ENCODE data around the gene BRD7. TPM values are rescaled to one million over a fixed set of nuclear protein-coding genes. Genes with fewer than 3 reads are reported as not detected.

BRD7 gene
- total and polyA plus RNA-seq, 7 experiments from 2014 or later: 34.5 to 91.1 (median 84.4) TPM

GRCh38 chr16:50311891-50312501, 56.8 kb downstream of the BRD7 start:
- ChIA-PET CTCF (no interaction called here), POLR2A (interaction anchor here (1.8 kb wide), 1 partner anchor 46 kb away, joined by 5 read pairs; the partner anchor contains the start of gene ADCY7)
- Histone ChIP-seq H3K4me1 (ENCODE audit: control insufficient read depth in 2 of 2, insufficient read depth in 2 of 2, low read length in 2 of 2) (no peaks in the 10 kb centered on the region), H3K27me3 (ENCODE audit: control insufficient read depth in 2 of 2, insufficient read depth in 2 of 2, low read length in 2 of 2) (no peaks in the 10 kb centered on the region), H3K36me3 (ENCODE audit: control insufficient read depth in 2 of 3, insufficient read depth in 3 of 3, low read length in 3 of 3) (peaks cover 10 to 97% (median 10%) of the 10 kb centered on the region in 3 experiments), H3K4me3 (ENCODE audit: low read length) (no peak overlapping the region), H3K9me3 (ENCODE audit: control insufficient read depth in 2 of 3, low read length in 3 of 3) (no peaks in the 10 kb centered on the region), H3K27ac (ENCODE audit: low read depth, low read length) (no peak overlapping the region)
- Mint-ChIP-seq H3K4me1 (peaks cover 14 to 36% (median 19%) of the 10 kb centered on the region in 7 donors), H3K9me3 (no peaks in the 10 kb centered on the region), H3K27ac (peak overlapping the region; percentile 79 to 92 (median 87)), H3K36me3 (peaks cover 0 to 42% (median 8%) of the 10 kb centered on the region in 5 donors), H3K4me3 (peak overlapping the region in 2 of 10 donors; percentile 10 to 35), H3K27me3 (no peaks in the 10 kb centered on the region)
- intact Hi-C loops (cut with micrococcal nuclease): loop anchor here in 1 of 2 donors (2.0 kb wide), 1 partner anchor 287 kb away; the partner anchor contains the start of gene CNEP1R1
- no peak for ATAC-seq
- peak in 2 of 9 donors; percentile 4 to 19 for DNase-seq

- Histone ChIP-seq H3K9me3 (ENCODE audit: control insufficient read depth in 2 of 3, low read length in 3 of 3) (no peaks in the 10 kb centered on the region), H3K36me3 (ENCODE audit: control insufficient read depth in 2 of 3, insufficient read depth in 3 of 3, low read length in 3 of 3) (peaks cover 3 to 97% (median 3%) of the 10 kb centered on the region in 3 experiments), H3K4me3 (ENCODE audit: low read length) (no peak overlapping the region), H3K27ac (ENCODE audit: low read depth, low read length) (peak overlapping the region; percentile 39), H3K27me3 (ENCODE audit: control insufficient read depth in 2 of 2, insufficient read depth in 2 of 2, low read length in 2 of 2) (no peaks in the 10 kb centered on the region), H3K4me1 (ENCODE audit: control insufficient read depth in 2 of 2, insufficient read depth in 2 of 2, low read length in 2 of 2) (no peaks in the 10 kb centered on the region)
- Mint-ChIP-seq H3K27me3 (no peaks in the 10 kb centered on the region), H3K4me3 (no peak overlapping the region), H3K27ac (peak overlapping the region in 2 of 9 donors; percentile 82 to 88), H3K4me1 (peaks cover 14 to 36% (median 20%) of the 10 kb centered on the region in 7 donors), H3K36me3 (peaks cover 0 to 35% (median 12%) of the 10 kb centered on the region in 5 donors), H3K9me3 (no peaks in the 10 kb centered on the region)
- DNase-seq: no peak
- intact Hi-C loops (cut with micrococcal nuclease): no loop called here
- CTCF ChIA-PET: no interaction called here
- POLR2A ChIA-PET: interaction anchor here (0.8 kb wide), 1 partner anchor 43 kb away, joined by 3 read pairs; no protein-coding TSS in a partner anchor
- no peak for ATAC-seq
Observed at GRCh38 chr16:50311134-50311528, 57.7 kb downstream of the BRD7 start.

GRCh38 chr16:50310308-50311133, 58.3 kb downstream of the BRD7 start:
- no peak for ATAC-seq
- H3K27me3 ChIP-seq (ENCODE audit: control insufficient read depth in 2 of 2, insufficient read depth in 2 of 2, low read length in 2 of 2): no peaks in the 10 kb centered on the region
- no peaks in the 10 kb centered on the region for H3K9me3 ChIP-seq (ENCODE audit: control insufficient read depth in 2 of 3, low read length in 3 of 3)
- Mint-ChIP-seq H3K9me3 (no peaks in the 10 kb centered on the region), H3K4me1 (peaks cover 14 to 36% (median 20%) of the 10 kb centered on the region in 7 donors), H3K36me3 (peaks cover 0 to 34% (median 12%) of the 10 kb centered on the region in 5 donors), H3K27ac (peak overlapping the region; percentile 53 to 92 (median 78)), H3K4me3 (peak overlapping the region in 1 of 10 donors; percentile 31), H3K27me3 (no peaks in the 10 kb centered on the region)
- POLR2A ChIA-PET: interaction anchor here (0.7 to 0.8 kb wide), 2 partner anchors 12 to 42 kb away, joined by 3 to 4 read pairs; no protein-coding TSS in a partner anchor
- peak in 1 of 9 donors; percentile 5 for DNase-seq
- no peak overlapping the region for H3K4me3 ChIP-seq (ENCODE audit: low read length)
- no peaks in the 10 kb centered on the region for H3K4me1 ChIP-seq (ENCODE audit: control insufficient read depth in 2 of 2, insufficient read depth in 2 of 2, low read length in 2 of 2)
- peaks cover 3 to 97% (median 3%) of the 10 kb centered on the region in 3 experiments for H3K36me3 ChIP-seq (ENCODE audit: control insufficient read depth in 2 of 3, insufficient read depth in 3 of 3, low read length in 3 of 3)
- H3K27ac ChIP-seq (ENCODE audit: low read depth, low read length): peak overlapping the region; percentile 39
- CTCF ChIA-PET: interaction anchor here (0.5 to 0.6 kb wide), 2 partner anchors 10 to 32 kb away, joined by 4 read pairs; no protein-coding TSS in a partner anchor
- intact Hi-C loops (cut with micrococcal nuclease): no loop called here

GRCh38 chr16:50309527-50310307, 59.1 kb downstream of the BRD7 start:
- no peaks in the 10 kb centered on the region for H3K9me3 ChIP-seq (ENCODE audit: control insufficient read depth in 2 of 3, low read length in 3 of 3)
- intact Hi-C loops (cut with micrococcal nuclease): no loop called here
- ChIA-PET CTCF (interaction anchor here (0.6 to 1.7 kb wide), 2 partner anchors 13 to 31 kb away, joined by 4 to 6 read pairs; no protein-coding TSS in a partner anchor), POLR2A (interaction anchor here (0.6 to 0.7 kb wide), 3 partner anchors 12 to 422 kb away, joined by 3 to 4 read pairs (median 3); no protein-coding TSS in a partner anchor)
- DNase-seq (peak in 2 of 9 donors; percentile 5), ATAC-seq (no peak)
- Mint-ChIP-seq H3K36me3 (peaks cover 0 to 27% (median 12%) of the 10 kb centered on the region in 5 donors), H3K9me3 (no peaks in the 10 kb centered on the region), H3K27ac (peak overlapping the region; percentile 53 to 92 (median 75)), H3K4me3 (peak overlapping the region in 2 of 10 donors; percentile 27 to 31), H3K27me3 (no peaks in the 10 kb centered on the region), H3K4me1 (peaks cover 14 to 32% (median 19%) of the 10 kb centered on the region in 7 donors)
- no peak overlapping the region for H3K4me3 ChIP-seq (ENCODE audit: low read length)
- peaks cover 3 to 97% (median 3%) of the 10 kb centered on the region in 3 experiments for H3K36me3 ChIP-seq (ENCODE audit: control insufficient read depth in 2 of 3, insufficient read depth in 3 of 3, low read length in 3 of 3)
- peak overlapping the region; percentile 7 for H3K27ac ChIP-seq (ENCODE audit: low read depth, low read length)
- no peaks in the 10 kb centered on the region for H3K4me1 ChIP-seq (ENCODE audit: control insufficient read depth in 2 of 2, insufficient read depth in 2 of 2, low read length in 2 of 2)
- no peaks in the 10 kb centered on the region for H3K27me3 ChIP-seq (ENCODE audit: control insufficient read depth in 2 of 2, insufficient read depth in 2 of 2, low read length in 2 of 2)

GRCh38 chr16:50309156-50309526, 59.6 kb downstream of the BRD7 start:
- Histone ChIP-seq H3K4me3 (ENCODE audit: low read length) (no peak overlapping the region), H3K27me3 (ENCODE audit: control insufficient read depth in 2 of 2, insufficient read depth in 2 of 2, low read length in 2 of 2) (no peaks in the 10 kb centered on the region), H3K27ac (ENCODE audit: low read depth, low read length) (peak overlapping the region; percentile 7), H3K9me3 (ENCODE audit: control insufficient read depth in 2 of 3, low read length in 3 of 3) (no peaks in the 10 kb centered on the region), H3K36me3 (ENCODE audit: control insufficient read depth in 2 of 3, insufficient read depth in 3 of 3, low read length in 3 of 3) (peaks cover 3 to 97% (median 3%) of the 10 kb centered on the region in 3 experiments), H3K4me1 (ENCODE audit: control insufficient read depth in 2 of 2, insufficient read depth in 2 of 2, low read length in 2 of 2) (no peaks in the 10 kb centered on the region)
- POLR2A ChIA-PET: interaction anchor here (0.7 kb wide), 1 partner anchor 53 kb away, joined by 3 read pairs; no protein-coding TSS in a partner anchor
- Mint-ChIP-seq H3K4me3 (no peak overlapping the region), H3K27ac (peak overlapping the region in 7 of 9 donors; percentile 43 to 85 (median 75)), H3K27me3 (no peaks in the 10 kb centered on the region), H3K36me3 (peaks cover 0 to 24% (median 12%) of the 10 kb centered on the region in 5 donors), H3K4me1 (peaks cover 14 to 29% (median 19%) of the 10 kb centered on the region in 7 donors), H3K9me3 (no peaks in the 10 kb centered on the region)
- CTCF ChIA-PET: interaction anchor here (1.7 kb wide), 1 partner anchor 13 kb away, joined by 6 read pairs; no protein-coding TSS in a partner anchor
- intact Hi-C loops (cut with micrococcal nuclease): no loop called here
- ATAC-seq (no peak), DNase-seq (peak in 1 of 9 donors; percentile 4)
